ENCODE results near the gene PRKCA.
"Not testable (repeated sequence)": the region's sequence is repeated elsewhere in the genome, so short reads cannot be mapped to it uniquely, and the experiment has no call there.

PRKCA gene

DNA sequence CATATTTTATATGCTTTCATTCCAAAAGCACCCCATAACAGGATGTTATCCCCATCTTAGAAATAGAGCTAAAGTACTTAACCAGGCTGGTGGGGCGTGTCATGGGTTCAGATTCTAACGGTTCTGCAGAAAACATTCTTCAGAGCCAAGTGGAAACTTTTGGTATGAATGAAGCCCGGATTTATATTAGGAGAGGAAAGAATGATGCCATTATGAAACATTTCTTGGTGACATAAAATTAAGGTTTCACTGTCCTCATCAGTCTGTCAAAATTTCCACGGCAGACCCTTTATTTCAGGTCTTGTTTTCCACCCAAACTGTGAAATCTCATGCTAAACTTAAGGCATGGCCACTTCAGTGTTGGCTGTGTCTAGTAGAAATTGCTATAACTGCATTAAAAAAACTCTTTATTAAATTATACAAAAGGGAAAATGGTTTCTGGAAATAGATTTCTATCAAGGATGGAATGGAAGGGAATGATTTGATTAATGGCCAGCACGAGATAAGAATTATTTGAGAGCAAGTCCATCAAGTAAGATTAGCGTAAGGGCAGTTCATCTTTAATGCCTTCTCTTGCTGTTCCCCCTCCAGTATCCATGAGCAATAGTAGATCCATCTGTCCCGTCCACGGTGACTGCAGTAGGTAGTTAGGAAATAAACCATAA, 11.7 kb downstream of the PRKCA start:
- Histone ChIP-seq H3K4me1 (ENCODE audit: control insufficient read depth in 1 of 2, insufficient read depth in 1 of 2, low read depth in 1 of 2, low read length in 1 of 2) (no peaks in the 10 kb centered on the region), H3K9me3 (no peaks in the 10 kb centered on the region), H3K36me3 (no peaks in the 10 kb centered on the region), H3K27me3 (peaks cover 7% of the 10 kb centered on the region), H3K4me3 (ENCODE audit: low read depth in 1 of 2, low read length in 1 of 2) (no peak overlapping the region), H3K27ac (no peak overlapping the region)
- TF ChIP-seq, protein P1, sequence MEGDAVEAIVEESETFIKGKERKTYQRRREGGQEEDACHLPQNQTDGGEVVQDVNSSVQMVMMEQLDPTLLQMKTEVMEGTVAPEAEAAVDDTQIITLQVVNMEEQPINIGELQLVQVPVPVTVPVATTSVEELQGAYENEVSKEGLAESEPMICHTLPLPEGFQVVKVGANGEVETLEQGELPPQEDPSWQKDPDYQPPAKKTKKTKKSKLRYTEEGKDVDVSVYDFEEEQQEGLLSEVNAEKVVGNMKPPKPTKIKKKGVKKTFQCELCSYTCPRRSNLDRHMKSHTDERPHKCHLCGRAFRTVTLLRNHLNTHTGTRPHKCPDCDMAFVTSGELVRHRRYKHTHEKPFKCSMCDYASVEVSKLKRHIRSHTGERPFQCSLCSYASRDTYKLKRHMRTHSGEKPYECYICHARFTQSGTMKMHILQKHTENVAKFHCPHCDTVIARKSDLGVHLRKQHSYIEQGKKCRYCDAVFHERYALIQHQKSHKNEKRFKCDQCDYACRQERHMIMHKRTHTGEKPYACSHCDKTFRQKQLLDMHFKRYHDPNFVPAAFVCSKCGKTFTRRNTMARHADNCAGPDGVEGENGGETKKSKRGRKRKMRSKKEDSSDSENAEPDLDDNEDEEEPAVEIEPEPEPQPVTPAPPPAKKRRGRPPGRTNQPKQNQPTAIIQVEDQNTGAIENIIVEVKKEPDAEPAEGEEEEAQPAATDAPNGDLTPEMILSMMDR (IDR thresholded peaks at IDR 0.05): no peak

DNA sequence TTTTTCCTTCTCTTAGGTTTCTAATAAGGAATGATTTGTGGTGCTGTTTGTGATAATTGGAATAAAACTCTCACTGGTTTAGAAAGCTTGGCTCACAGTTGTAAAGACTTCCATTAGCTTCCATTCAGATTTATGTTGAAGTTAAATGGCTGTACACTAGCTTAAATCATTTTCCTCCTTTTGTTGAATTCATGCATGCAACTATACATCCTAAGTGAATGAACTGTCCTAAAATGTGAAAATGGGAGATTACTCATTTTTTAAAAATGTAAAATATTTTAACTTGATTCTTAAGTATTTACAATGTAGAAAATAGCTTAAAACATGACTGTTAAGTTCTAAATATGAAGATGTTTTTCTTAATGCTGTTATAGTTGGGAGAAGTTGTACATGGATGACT, 15.2 kb downstream of the PRKCA start:
- no peaks in the 10 kb centered on the region for H3K9me3 ChIP-seq
- no peak overlapping the region for H3K27ac ChIP-seq
- H3K4me1 ChIP-seq (ENCODE audit: control insufficient read depth in 1 of 2, insufficient read depth in 1 of 2, low read depth in 1 of 2, low read length in 1 of 2): no peaks in the 10 kb centered on the region
- H3K27me3 ChIP-seq: peaks cover 7% of the 10 kb centered on the region
- TF ChIP-seq, protein P1 (IDR thresholded peaks at IDR 0.05): no peak
- no peaks in the 10 kb centered on the region for H3K36me3 ChIP-seq
- H3K4me3 ChIP-seq (ENCODE audit: low read depth in 1 of 2, low read length in 1 of 2): no peak overlapping the region

DNA sequence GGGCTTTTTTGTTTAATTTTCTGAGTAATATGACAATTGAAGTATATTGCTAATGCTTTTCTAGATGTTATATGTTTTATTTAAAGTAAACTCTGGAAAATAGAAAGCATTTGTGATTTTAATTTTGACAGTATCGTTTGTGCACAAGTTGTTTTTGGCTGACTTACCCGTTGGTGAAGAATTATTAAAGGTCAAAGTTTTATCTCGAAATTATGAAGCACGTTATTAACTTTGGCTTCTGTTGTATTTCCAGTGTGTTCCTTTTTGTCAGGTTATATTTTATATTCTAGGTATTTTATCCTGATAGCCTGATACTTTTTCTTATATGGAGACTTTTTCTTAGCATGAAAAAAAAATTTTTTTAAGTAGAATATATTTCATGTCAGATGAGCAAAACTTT, 16.8 kb downstream of the PRKCA start:
- Histone ChIP-seq H3K36me3 (no peaks in the 10 kb centered on the region), H3K4me3 (ENCODE audit: low read depth in 1 of 2, low read length in 1 of 2) (no peak overlapping the region), H3K27me3 (no peaks in the 10 kb centered on the region), H3K4me1 (ENCODE audit: control insufficient read depth in 1 of 2, insufficient read depth in 1 of 2, low read depth in 1 of 2, low read length in 1 of 2) (no peaks in the 10 kb centered on the region), H3K9me3 (no peaks in the 10 kb centered on the region), H3K27ac (no peak overlapping the region)
- TF ChIP-seq, protein P1 (IDR thresholded peaks at IDR 0.05): no peak

DNA sequence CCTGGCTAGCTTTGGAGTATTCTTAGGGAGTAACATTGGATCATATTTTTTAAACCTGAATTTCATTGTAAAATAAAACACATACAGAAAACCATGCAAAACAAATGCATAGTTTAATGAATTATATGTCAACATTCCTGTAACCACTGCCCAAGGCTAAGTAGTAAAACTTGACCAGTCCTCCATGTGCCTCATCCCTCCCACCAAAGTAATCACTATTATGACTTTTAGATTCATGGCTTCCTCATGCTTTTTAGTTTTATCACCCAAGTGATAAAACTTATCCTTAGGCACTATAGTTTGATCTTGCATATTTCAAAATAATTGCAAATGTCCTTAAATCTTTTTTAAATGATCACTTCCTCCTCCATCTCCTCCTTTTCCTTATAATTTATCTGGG, 20.4 kb downstream of the PRKCA start:
- no peaks in the 10 kb centered on the region for H3K27me3 ChIP-seq
- no peaks in the 10 kb centered on the region for H3K36me3 ChIP-seq
- no peak overlapping the region for H3K27ac ChIP-seq
- H3K4me1 ChIP-seq (ENCODE audit: control insufficient read depth in 1 of 2, insufficient read depth in 1 of 2, low read depth in 1 of 2, low read length in 1 of 2): no peaks in the 10 kb centered on the region
- TF ChIP-seq, protein P1 (IDR thresholded peaks at IDR 0.05): no peak
- no peak overlapping the region for H3K4me3 ChIP-seq (ENCODE audit: low read depth in 1 of 2, low read length in 1 of 2)
- H3K9me3 ChIP-seq: no peaks in the 10 kb centered on the region

DNA sequence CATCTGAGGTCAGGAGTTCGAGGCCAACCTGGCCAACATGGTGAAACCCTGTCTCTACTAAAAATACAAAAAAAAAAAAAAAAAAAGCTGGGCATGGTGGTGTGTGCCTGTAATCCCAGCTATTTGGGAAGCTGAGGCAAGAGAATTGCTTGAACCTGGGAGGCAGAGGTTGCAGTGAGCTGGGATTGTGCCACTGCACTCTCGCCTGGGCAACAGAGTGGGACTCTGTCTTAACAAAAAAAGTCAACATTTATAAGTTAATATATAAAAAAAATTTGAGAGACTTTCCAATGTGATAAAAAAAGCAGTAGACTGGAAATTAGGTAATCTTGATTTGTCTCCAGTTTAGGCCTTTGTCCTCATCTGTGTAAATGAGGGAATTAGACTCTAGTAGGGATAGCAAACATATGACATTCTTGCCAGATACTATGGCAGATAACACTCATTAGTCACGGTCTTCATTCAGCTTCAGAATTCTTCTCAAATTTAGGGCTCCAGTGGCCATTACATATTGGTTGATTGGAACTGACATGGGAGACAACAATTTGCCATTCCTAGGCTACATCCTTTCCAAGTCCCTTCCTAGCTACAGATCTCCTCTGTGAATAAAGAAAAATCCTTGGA, 22.1 kb downstream of the PRKCA start:
- H3K4me1 ChIP-seq (ENCODE audit: control insufficient read depth in 1 of 2, insufficient read depth in 1 of 2, low read depth in 1 of 2, low read length in 1 of 2); H3K36me3 ChIP-seq; H3K27ac ChIP-seq; H3K4me3 ChIP-seq (ENCODE audit: low read depth in 1 of 2, low read length in 1 of 2); H3K9me3 ChIP-seq; H3K27me3 ChIP-seq: not testable (repeated sequence)

DNA sequence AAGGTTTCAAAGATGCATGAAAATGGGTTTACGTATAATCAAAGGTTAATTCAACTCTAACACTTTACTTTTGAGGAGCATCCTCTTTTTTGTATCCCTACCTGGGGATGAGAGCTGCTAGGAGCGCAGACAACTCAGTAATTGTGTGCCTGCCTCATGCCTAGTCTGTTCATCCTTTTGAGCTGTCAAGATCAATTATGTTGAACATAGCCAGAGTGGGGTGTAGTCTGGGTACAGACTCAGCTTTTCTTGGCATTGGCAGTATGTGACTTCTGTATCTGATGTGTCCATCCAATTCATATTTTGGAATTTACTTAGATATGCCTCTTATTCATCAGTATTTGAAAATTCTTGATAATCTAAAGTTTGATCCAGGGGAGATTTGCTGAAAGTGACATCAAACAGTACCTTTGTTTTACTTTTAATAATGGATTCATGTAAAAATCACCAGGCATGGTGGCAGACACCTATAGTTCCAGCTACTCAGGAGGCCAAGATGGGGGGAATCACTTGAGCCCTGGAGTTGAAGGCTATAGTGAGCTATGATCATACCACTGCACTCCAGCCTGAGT, 24.1 kb downstream of the PRKCA start:
- H3K4me1 ChIP-seq (ENCODE audit: control insufficient read depth in 1 of 2, insufficient read depth in 1 of 2, low read depth in 1 of 2, low read length in 1 of 2): no peaks in the 10 kb centered on the region
- TF ChIP-seq, protein P1 (IDR thresholded peaks at IDR 0.05): no peak
- H3K9me3 ChIP-seq: no peaks in the 10 kb centered on the region

More for the DNA sequence above, 24.1 kb downstream of the PRKCA start:
- H3K27me3 ChIP-seq: no peaks in the 10 kb centered on the region
- no peak overlapping the region for H3K4me3 ChIP-seq (ENCODE audit: low read depth in 1 of 2, low read length in 1 of 2)
- no peak overlapping the region for H3K27ac ChIP-seq
- H3K36me3 ChIP-seq: no peaks in the 10 kb centered on the region

All from neutrophil (primary cell).